K562 (cell line): ENCODE results near the gene TP53I3. TPM values are rescaled to one million over a fixed set of nuclear protein-coding genes. Genes with fewer than 3 reads are reported as not detected.

Experiments used
- BCLAF1 ChIP-seq, 2 experiments: fragments of 450-650 bp in 1 of 2; IDR thresholded peaks; 2 replicates each; pipeline ENCODE4 v1.6.1; 2011 to 2017; ENCODE audit warnings: low read depth in 2 of 2, antibody characterized with exemption in 1 of 2, borderline replicate concordance in 1 of 2, low read length in 1 of 2, mild to moderate bottlenecking in 1 of 2, mixed read lengths in 1 of 2; ENCODE audit not compliant: control insufficient read depth in 1 of 2
- CAMTA2 ChIP-seq: fragments of 250-450 bp; sonication (Bioruptor Pico); conservative IDR thresholded peaks from 2 replicates; pipeline ENCODE4 v1.5.1; 2022
- CHD7 ChIP-seq: fragments of 200-600 bp; sonication (generic); IDR thresholded peaks from one replicate; pipeline ENCODE4 v1.6.1; 2012; ENCODE audit warnings: mild to moderate bottlenecking, low read depth, low read length, inconsistent platforms
- FOXK2 ChIP-seq, 2 experiments: fragments of 450-650 bp; IDR thresholded peaks in 1 of 2; conservative IDR thresholded peaks in 1 of 2; 2 replicates each; pipeline ENCODE4 v1.6.1; 2016; ENCODE audit warnings: low read depth in 2 of 2, mild to moderate bottlenecking in 1 of 2
- POLR2B ChIP-seq: fragments of 450-650 bp; IDR thresholded peaks from 2 replicates; pipeline ENCODE4 v1.6.1; 2018; ENCODE audit warnings: low read depth; ENCODE audit not compliant: partially characterized antibody
- TBL1XR1 ChIP-seq, 2 experiments: IDR thresholded peaks; 2 replicates each; pipeline ENCODE4 v1.6.1; 2012; ENCODE audit warnings: improper control_type of control experiment in 2 of 2, low read length in 2 of 2, mild to moderate bottlenecking in 1 of 2
- TEAD1 ChIP-seq, 2 experiments: fragments of 450-650 bp in 1 of 2; sonication (generic) in 1 of 2; formaldehyde crosslinking; IDR thresholded peaks; 2 replicates each; pipeline versions ENCODE4 v1.4.0 to v1.8.0; 2020 to 2022; ENCODE audit warnings: mild to moderate bottlenecking in 2 of 2, missing genetic modification reagents in 1 of 2
- ZNF589 ChIP-seq: fragments of 200-800 bp; sonication (Bioruptor generic); IDR thresholded peaks from 2 replicates; pipeline ENCODE4 v1.6.1; 2016; ENCODE audit warnings: low read depth, missing genetic modification characterization, missing compliant biosample characterization
- ZNF77 ChIP-seq: fragments of 250-450 bp; sonication (Bioruptor Pico); IDR thresholded peaks from 2 replicates; pipeline ENCODE4 v1.5.0; 2020
- polyA plus RNA-seq, 8 experiments: library from polyadenylated mRNA; depleted of rRNA in 4 of 8; stranded (reverse) in 5 of 8; unstranded in 3 of 8; fragments of >200 nt; fragmentation: Nextera tagmentation in 2 of 8; fragmentation: Illumina TruSeq in 1 of 8; extraction: Ambion mirVana in 2 of 8; extraction: Trizol in 1 of 8; gene quantifications; 2 replicates each; pipeline versions ENCODE4 v1.2.1 to v1.2.3, GENCODE V29; 2011 to 2014; ENCODE audit warnings: inconsistent platforms in 1 of 8, missing spikeins in 1 of 8
- total RNA-seq, 7 experiments: library from RNA; depleted of rRNA in 6 of 7; stranded (reverse); fragments of >200 nt in 6 of 7; fragmentation: Illumina TruSeq in 2 of 7; extraction: Trizol in 2 of 7; gene quantifications; 2 replicates each; pipeline versions ENCODE4 v1.2.1 to v1.2.3, GENCODE V29; 2011 to 2021; ENCODE audit warnings: low replicate concordance in 1 of 7
- TF ChIP-seq, protein P1 (sequence below): sonication (generic); formaldehyde crosslinking; IDR thresholded peaks from 2 replicates; pipeline ENCODE4 v1.8.0; 2022; ENCODE audit warnings: missing genetic modification reagents, mild to moderate bottlenecking, moderate library complexity, borderline replicate concordance

TP53I3 gene
- total and polyA plus RNA-seq, 9 of the 15 experiments (the other 6 are each of a cell fraction or from before 2014, with no cell fraction given), result 0.65 to 9.5 (median 5.6) TPM

DNA sequence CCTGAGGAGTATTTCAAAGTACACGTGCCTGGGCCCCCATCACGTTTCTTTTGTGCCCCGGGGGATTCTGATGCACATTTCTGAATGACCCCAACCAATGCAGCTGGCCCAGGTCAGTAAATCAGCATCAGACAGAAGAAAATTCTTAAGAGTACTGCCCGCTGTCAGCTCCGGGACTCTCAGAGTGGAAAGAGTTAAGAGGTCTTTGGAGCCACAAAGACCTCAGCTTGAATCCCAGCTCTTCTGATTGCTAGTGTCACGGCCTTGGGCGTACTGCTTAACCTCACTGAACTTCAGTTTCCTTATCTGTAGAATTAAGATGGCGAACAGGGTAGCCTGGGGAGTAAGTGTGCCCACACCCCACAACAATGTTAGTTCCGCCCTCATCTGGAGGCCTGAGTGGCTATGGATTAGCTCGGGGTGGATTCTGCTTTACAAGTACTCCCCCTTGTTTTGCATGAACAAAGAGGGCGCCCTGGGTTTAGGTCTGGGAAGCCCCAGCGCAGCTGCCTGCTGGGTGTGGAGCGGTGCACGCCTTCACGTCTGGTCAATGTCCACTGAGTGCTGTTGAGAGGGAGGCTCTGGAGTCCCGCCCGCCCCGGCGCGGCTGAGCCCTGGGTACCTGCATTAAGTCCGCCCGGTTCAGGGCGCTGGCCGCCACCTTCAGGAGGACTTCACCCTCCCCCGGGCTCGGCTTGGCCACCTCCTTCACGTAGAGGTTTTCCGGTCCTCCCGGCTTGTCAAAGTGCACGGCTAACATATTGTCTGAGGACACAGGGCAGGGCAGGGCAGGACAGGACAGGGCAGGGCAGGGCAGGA, 858 bp downstream of the TP53I3 start (continued):
- TF ChIP-seq CHD7 (peak; percentile 17), CAMTA2 (CRISPR knock-in tag) (no peak), FOXK2 (conservative IDR thresholded peaks at IDR 0.05 in 1 of 2, IDR thresholded peaks at IDR 0.05 in 1 of 2; ENCODE audit: low read depth in 2 of 2) (peak; percentile 51 to 65; a peak in 2 of 4 replicates), ZNF77 (CRISPR knock-in tag) (no peak; the same call in 1 of the 2 replicates), ZNF589 (CRISPR knock-in tag) (0 out of 2 replicates have a peak, but pooled peaks have one; percentile 18), POLR2B (no peak), BCLAF1 (IDR thresholded peaks at IDR 0.05; ENCODE audit: borderline replicate concordance in 1 of 2, control insufficient read depth in 1 of 2, low read depth in 2 of 2, low read length in 1 of 2) (no peak), TBL1XR1 (IDR thresholded peaks at IDR 0.05; ENCODE audit: low read length in 2 of 2) (no peak), TEAD1 (CRISPR knock-in tag; IDR thresholded peaks at IDR 0.05) (0 out of 4 replicates have a peak, but pooled peaks of 1 of the 2 experiments have one; percentile 75)
- TF ChIP-seq, protein P1, sequence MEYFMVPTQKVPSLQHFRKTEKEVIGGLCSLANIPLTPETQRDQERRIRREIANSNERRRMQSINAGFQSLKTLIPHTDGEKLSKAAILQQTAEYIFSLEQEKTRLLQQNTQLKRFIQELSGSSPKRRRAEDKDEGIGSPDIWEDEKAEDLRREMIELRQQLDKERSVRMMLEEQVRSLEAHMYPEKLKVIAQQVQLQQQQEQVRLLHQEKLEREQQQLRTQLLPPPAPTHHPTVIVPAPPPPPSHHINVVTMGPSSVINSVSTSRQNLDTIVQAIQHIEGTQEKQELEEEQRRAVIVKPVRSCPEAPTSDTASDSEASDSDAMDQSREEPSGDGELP (CRISPR knock-in tag), result peak; percentile 69; the same call in 1 of the 2 replicates
